ENCODE results near the gene UNC13A. TPM values are rescaled to one million over a fixed set of nuclear protein-coding genes. Genes with fewer than 3 reads are reported as not detected.
A peak's percentile ranks its signal among the peaks of the same experiment; 100 is the strongest.

The UNC13A gene
- total RNA-seq, 6 donors from 2014 or later = under 0.01 to 0.54 (median 0.33) TPM; not detected in 1

GRCh38 chr19:17733127-17733526 lies 45.0 kb upstream of the UNC13A start:
- Histone ChIP-seq H3K4me1 (peaks cover 0 to 26% (median 2%) of the 10 kb centered on the region in 4 donors), H3K9me3 (no peaks in the 10 kb centered on the region), H3K27me3 (no peaks in the 10 kb centered on the region), H3K4me3 (no peak overlapping the region), H3K27ac (no peak overlapping the region), H3K36me3 (peaks cover 21 to 100% (median 72%) of the 10 kb centered on the region in 4 donors)
- peak in 1 of 2 donors; percentile 78 for DNase-seq
- TF ChIP-seq POLR2A (IDR thresholded peaks at IDR 0.05) = no peak
- TF ChIP-seq POLR2AphosphoS5 (IDR thresholded peaks at IDR 0.05) = no peak
- no peak for TF ChIP-seq CTCF (IDR thresholded peaks at IDR 0.05)
- TF ChIP-seq EP300 (IDR thresholded peaks at IDR 0.05) = no peak
- WGBS, 2 donors = 94 to 98% methylated on average over 13 to 22 of the region's 22 CpGs
- ATAC-seq (ENCODE audit: low FRiP score in 2 of 2) = no peak

DNA sequence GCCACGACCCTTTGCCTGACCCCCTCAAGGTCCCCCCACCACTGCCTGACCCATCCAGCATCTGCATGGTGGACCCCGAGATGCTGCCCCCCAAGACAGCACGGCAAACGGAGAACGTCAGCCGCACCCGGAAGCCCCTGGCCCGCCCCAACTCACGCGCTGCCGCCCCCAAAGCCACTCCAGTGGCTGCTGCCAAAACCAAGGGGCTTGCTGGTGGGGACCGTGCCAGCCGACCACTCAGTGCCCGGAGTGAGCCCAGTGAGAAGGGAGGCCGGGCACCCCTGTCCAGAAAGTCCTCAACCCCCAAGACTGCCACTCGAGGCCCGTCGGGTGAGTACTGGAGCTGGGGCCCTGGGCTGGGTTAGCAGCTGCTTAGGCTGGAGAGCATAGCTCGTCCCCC lies 39.7 kb upstream of the UNC13A start:
- Histone ChIP-seq H3K27ac (no peak overlapping the region), H3K4me3 (no peak overlapping the region), H3K36me3 (peaks cover 11 to 100% (median 78%) of the 10 kb centered on the region in 4 donors), H3K27me3 (no peaks in the 10 kb centered on the region), H3K9me3 (no peaks in the 10 kb centered on the region), H3K4me1 (peaks cover under 1 to 36% (median 5%) of the 10 kb centered on the region in 4 donors)
- no peak for DNase-seq
- 93 to 97% methylated on average over 5 to 19 of the region's 19 CpGs for WGBS, 2 donors
- TF ChIP-seq CTCF (IDR thresholded peaks at IDR 0.05) = no peak
- no peak for TF ChIP-seq POLR2A (IDR thresholded peaks at IDR 0.05)
- TF ChIP-seq EP300 (IDR thresholded peaks at IDR 0.05) = no peak
- TF ChIP-seq POLR2AphosphoS5 (IDR thresholded peaks at IDR 0.05) = no peak
- ATAC-seq (ENCODE audit: low FRiP score in 2 of 2) = no peak

DNA sequence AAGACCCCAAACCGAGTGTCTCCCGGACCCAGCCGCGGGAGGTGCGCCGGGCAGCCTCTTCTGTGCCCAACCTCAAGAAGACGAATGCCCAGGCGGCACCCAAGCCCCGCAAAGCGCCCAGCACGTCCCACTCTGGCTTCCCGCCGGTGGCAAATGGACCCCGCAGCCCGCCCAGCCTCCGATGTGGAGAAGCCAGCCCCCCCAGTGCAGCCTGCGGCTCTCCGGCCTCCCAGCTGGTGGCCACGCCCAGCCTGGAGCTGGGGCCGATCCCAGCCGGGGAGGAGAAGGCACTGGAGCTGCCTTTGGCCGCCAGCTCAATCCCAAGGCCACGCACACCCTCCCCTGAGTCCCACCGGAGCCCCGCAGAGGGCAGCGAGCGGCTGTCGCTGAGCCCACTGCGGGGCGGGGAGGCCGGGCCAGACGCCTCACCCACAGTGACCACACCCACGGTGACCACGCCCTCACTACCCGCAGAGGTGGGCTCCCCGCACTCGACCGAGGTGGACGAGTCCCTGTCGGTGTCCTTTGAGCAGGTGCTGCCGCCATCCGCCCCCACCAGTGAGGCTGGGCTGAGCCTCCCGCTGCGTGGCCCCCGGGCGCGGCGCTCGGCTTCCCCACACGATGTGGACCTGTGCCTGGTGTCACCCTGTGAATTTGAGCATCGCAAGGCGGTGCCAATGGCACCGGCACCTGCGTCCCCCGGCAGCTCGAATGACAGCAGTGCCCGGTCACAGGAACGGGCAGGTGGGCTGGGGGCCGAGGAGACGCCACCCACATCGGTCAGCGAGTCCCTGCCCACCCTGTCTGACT lies 39.0 kb upstream of the UNC13A start:
- Histone ChIP-seq H3K4me1 (peaks cover 7 to 42% (median 11%) of the 10 kb centered on the region in 4 donors), H3K36me3 (peaks cover 11 to 94% (median 74%) of the 10 kb centered on the region in 4 donors), H3K4me3 (no peak overlapping the region), H3K27ac (no peak overlapping the region), H3K9me3 (no peaks in the 10 kb centered on the region), H3K27me3 (no peaks in the 10 kb centered on the region)
- ATAC-seq (ENCODE audit: low FRiP score in 2 of 2) (no peak), DNase-seq (peak in 1 of 2 donors; percentile 83)
- WGBS, 2 donors = 94 to 95% methylated on average over 8 to 45 of the region's 62 CpGs
- TF ChIP-seq POLR2A (IDR thresholded peaks at IDR 0.05) = no peak
- no peak for TF ChIP-seq POLR2AphosphoS5 (IDR thresholded peaks at IDR 0.05)
- TF ChIP-seq EP300 (IDR thresholded peaks at IDR 0.05) = no peak
- no peak for TF ChIP-seq CTCF (IDR thresholded peaks at IDR 0.05)

- H3K36me3 ChIP-seq = peaks cover 11 to 87% (median 72%) of the 10 kb centered on the region in 4 donors
- no peaks in the 10 kb centered on the region for H3K27me3 ChIP-seq
- peaks cover 17 to 42% (median 20%) of the 10 kb centered on the region in 4 donors for H3K4me1 ChIP-seq
- no peak overlapping the region for H3K27ac ChIP-seq
- TF ChIP-seq CTCF (IDR thresholded peaks at IDR 0.05) = no peak
- no peak for TF ChIP-seq POLR2AphosphoS5 (IDR thresholded peaks at IDR 0.05)
- no peak for TF ChIP-seq EP300 (IDR thresholded peaks at IDR 0.05)
- TF ChIP-seq POLR2A (IDR thresholded peaks at IDR 0.05) = no peak
- DNase-seq (peak in 1 of 2 donors; percentile 83), ATAC-seq (ENCODE audit: low FRiP score in 2 of 2) (no peak)
- no peaks in the 10 kb centered on the region for H3K9me3 ChIP-seq
- H3K4me3 ChIP-seq = no peak overlapping the region
- 95 to 98% methylated on average over 27 to 37 of the region's 59 CpGs for WGBS, 2 donors
These were observed 38.1 kb upstream of the UNC13A start for GRCh38 chr19:17726136-17726741.

Data from upper lobe of left lung (tissue), 6 donors.